Epithelial cell of proximal tubule (primary cell): ENCODE data around the gene MYBPC1. TPM values are rescaled to one million over a fixed set of nuclear protein-coding genes. Genes with fewer than 3 reads are reported as not detected.
A peak's percentile ranks its signal among the peaks of the same experiment; 100 is the strongest.

Experiments used
- DNase-seq: peaks from one replicate; pipeline ENCODE4 v3.0.0-alpha.2; 2011; ENCODE audit warnings: low read depth
- H3K4me3 ChIP-seq: 2 replicates; pipeline ENCODE4 v1.5.1; 2011; ENCODE audit warnings: low read depth, mild to moderate bottlenecking, low read length
- total RNA-seq: library from RNA; depleted of rRNA; stranded (reverse); fragments of >200 nt; gene quantifications from 2 replicates; pipeline ENCODE4 v1.2.3, GENCODE V29; 2015
- TF ChIP-seq, protein P1 (sequence below): conservative IDR thresholded peaks from 2 replicates; pipeline ENCODE4 v1.5.1; 2012; ENCODE audit warnings: low read depth, mild to moderate bottlenecking, low read length

MYBPC1 gene
- total RNA-seq, 1 donor from 2014 or later, result not detected

DNA sequence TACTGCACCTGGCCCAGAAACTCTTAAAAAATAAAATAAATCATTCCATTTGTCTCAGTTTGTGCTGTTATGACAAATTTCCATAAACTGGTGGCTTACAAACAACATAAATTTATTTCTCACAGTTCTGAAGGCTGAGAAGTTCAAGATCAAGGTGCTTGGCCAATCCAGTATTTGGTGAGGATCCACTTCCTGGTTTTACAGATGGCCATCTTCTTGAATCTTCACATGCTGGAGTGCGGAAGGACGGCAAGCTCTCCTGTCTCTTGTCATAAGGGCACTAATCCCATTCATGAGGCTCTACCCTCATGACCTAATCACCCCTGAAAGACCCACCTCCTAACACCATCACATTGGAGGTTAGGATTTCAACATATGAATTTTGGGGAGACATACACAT lies 29.9 kb upstream of the MYBPC1 start:
- DNase-seq, result no peak
- TF ChIP-seq, protein P1, sequence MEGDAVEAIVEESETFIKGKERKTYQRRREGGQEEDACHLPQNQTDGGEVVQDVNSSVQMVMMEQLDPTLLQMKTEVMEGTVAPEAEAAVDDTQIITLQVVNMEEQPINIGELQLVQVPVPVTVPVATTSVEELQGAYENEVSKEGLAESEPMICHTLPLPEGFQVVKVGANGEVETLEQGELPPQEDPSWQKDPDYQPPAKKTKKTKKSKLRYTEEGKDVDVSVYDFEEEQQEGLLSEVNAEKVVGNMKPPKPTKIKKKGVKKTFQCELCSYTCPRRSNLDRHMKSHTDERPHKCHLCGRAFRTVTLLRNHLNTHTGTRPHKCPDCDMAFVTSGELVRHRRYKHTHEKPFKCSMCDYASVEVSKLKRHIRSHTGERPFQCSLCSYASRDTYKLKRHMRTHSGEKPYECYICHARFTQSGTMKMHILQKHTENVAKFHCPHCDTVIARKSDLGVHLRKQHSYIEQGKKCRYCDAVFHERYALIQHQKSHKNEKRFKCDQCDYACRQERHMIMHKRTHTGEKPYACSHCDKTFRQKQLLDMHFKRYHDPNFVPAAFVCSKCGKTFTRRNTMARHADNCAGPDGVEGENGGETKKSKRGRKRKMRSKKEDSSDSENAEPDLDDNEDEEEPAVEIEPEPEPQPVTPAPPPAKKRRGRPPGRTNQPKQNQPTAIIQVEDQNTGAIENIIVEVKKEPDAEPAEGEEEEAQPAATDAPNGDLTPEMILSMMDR, result no peak
- H3K4me3 ChIP-seq, result no peak overlapping the region

DNA sequence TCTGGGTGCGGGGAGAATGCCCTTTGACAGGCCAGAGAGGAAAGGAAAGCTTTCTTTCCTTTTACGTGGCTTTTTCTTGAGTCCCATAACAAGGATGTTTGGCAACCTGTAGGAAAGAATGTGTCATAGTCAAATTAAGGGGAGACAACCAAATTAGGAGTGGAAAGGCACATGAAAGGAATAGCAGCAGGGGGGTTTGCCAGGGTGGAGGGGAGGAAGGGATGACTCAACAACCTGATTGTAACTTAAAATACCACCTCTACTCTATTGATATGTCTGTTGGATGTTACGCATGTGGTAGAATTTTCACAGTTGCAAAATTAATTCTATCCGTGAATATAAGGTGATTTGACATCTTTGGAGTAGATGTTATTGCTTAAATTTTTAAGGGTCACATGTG lies 28.5 kb upstream of the MYBPC1 start:
- DNase-seq, result no peak
- no peak overlapping the region for H3K4me3 ChIP-seq
- TF ChIP-seq, protein P1, result no peak

DNA sequence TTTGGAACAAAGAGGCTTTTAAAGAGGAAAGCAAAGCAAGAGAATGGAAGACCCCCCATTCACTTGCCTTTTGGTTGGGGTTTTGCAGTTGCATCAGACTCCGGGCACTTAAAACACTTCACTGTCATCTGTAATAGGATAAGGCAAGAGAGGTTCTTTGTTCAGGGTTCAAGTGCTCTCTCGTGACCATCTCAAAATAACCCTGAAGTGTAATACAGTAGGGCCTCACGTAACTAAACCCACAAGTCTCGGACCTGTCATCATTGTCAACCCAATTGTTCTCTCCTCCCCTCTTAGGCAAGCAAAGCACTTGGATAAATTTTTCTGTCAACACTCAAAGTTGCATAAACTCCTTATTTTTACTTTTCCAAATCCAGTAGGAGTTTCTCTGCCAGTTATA lies 26.9 kb upstream of the MYBPC1 start:
- DNase-seq, result no peak
- H3K4me3 ChIP-seq, result no peak overlapping the region
- TF ChIP-seq, protein P1, result no peak

DNA sequence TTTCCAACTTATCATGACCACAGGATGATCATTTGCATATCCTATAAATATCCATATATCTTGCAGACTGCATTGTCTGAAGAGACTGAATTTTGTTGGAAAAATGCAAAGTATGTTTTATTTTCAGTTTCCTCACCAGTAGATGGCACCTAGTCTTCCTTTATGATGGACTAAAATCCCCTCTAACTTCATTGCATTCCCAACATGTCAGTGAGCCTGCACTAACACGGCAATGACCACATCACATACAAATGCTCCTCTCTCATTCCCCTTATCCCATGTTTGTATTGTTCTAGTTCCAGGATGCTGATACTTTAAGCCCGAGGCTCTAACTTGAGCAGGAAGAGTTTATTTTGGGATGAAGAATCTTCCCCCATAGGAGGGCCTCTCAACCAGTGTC lies 24.7 kb upstream of the MYBPC1 start:
- TF ChIP-seq, protein P1, result peak; percentile 52
- H3K4me3 ChIP-seq, result no peak overlapping the region
- peak; percentile 22 for DNase-seq

DNA sequence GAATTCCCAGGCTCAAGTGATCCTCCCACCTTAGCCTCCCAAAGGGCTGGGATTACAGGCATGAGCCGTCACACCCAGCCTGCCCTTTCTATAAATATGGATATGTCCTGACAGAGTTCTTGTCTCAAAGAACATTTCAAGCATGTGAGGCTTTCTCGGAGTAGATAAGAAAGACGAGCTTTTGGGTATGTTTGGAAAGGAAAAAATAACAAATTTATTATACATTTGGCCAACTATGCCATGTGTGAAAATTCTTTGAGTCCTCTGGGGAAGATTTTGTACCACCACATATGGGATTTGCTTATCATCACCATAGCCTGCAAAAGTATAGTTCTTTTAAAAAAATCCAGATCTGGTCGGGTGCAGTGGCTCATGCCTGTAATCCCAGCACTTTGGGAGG lies 23.7 kb upstream of the MYBPC1 start:
- H3K4me3 ChIP-seq, result no peak overlapping the region
- no peak for DNase-seq
- TF ChIP-seq, protein P1, result no peak

DNA sequence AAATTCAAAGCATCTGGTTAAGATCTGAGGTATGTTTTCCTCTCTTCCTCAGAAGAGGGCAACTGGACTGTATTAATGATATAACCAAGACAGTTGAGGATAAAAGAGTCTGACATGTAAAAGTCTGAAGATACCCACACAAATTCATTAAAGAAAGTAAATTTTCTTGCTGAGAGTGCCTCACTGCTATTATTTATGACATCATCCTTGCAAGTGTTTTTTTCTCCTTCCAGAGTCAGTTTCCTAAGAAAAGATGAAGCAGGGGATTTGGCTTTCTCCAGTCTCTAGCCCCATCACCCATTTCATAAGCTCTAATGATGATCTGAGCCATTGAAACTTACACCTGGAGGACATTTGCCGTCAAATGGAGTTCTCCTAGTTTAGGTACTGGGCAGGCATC lies 21.0 kb upstream of the MYBPC1 start:
- no peak for DNase-seq
- no peak overlapping the region for H3K4me3 ChIP-seq
- TF ChIP-seq, protein P1, result no peak

DNA sequence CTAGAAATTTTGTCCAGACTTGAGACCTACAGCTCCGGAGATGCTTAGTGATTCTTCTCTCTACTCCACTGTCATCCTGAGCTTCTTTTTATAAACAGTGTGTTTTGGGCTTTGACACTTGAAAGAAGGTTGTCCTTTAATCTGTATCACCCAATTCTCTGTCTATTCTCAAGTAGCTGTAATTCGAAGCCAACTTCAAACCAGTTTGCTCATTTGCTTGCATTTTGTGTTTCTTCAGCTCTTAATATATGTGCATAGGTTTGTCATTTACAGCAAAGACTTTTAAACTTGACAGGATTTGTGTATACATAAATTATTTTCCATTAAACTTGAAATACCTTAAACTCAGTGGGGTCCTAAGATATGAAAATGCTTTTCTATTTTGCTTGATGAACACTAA lies 16.4 kb upstream of the MYBPC1 start:
- DNase-seq, result no peak
- H3K4me3 ChIP-seq, result no peak overlapping the region
- TF ChIP-seq, protein P1, result no peak
